GM12801 (cell line): ENCODE measurements around the gene KIF2C.

Experiments
- CTCF ChIP-seq: IDR thresholded peaks from one replicate; pipeline ENCODE4 v1.5.1; 2011; ENCODE audit warnings: control low read depth; ENCODE audit not compliant: insufficient read length; ENCODE audit errors: extremely low read depth

KIF2C gene

GRCh38 chr1:44778705-44779576, 39.3 kb downstream of the KIF2C start:
- TF ChIP-seq CTCF, result no peak

- TF ChIP-seq CTCF, result no peak
Observed at GRCh38 chr1:44780583-44781121, 41.0 kb downstream of the KIF2C start.

- no peak for TF ChIP-seq CTCF
Observed at GRCh38 chr1:44783697-44784093, 44.1 kb downstream of the KIF2C start.

- no peak for TF ChIP-seq CTCF
Observed at GRCh38 chr1:44784094-44785028, 44.7 kb downstream of the KIF2C start.

- TF ChIP-seq CTCF, result no peak
Observed at GRCh38 chr1:44785029-44785380, 45.4 kb downstream of the KIF2C start.

GRCh38 chr1:44785501-44786137, 46.0 kb downstream of the KIF2C start:
- no peak for TF ChIP-seq CTCF
